Activated CD8-positive, alpha-beta T cell treated with anti-CD3 and anti-CD28 coated beads for 36 hours (primary cell): ENCODE results near the gene GNG7. TPM values are rescaled to one million over a fixed set of nuclear protein-coding genes. Genes with fewer than 3 reads are reported as not detected.
A peak's percentile ranks its signal among the peaks of the same experiment; 100 is the strongest.
"Not testable (repeated sequence)": the region's sequence is repeated elsewhere in the genome, so short reads cannot be mapped to it uniquely, and the experiment has no call there.

Experiments used
- ATAC-seq: fragments of 200-7000 bp; cut with Tn5 transposase; one replicate; pipeline ENCODE4 v1.10.0; 2021; ENCODE audit warnings: mild to moderate bottlenecking, moderate library complexity
- CTCF ChIA-PET: fragments of 350-600 bp; sonication (Branson Sonifier 250); formaldehyde crosslinking; loops from one replicate; lab custom pipeline; 2021; ENCODE audit warnings: antibody characterized with exemption; lab: Charles Lee
- POLR2A ChIA-PET: fragments of 350-600 bp; sonication (Branson Sonifier 250); formaldehyde crosslinking; loops from one replicate; lab custom pipeline; 2021; ENCODE audit warnings: antibody characterized with exemption; lab: Charles Lee
- DNase-seq: peaks from one replicate; pipeline ENCODE4 v3.0.0-alpha.2; 2020
- H3K27ac Mint-ChIP-seq: one replicate; pipeline ENCODE4 v1.8.0; 2021; ENCODE audit warnings: mild to moderate bottlenecking, mixed read lengths
- H3K27me3 Mint-ChIP-seq: one replicate; pipeline ENCODE4 v1.8.0; 2021; ENCODE audit warnings: mixed read lengths
- H3K36me3 Mint-ChIP-seq: one replicate; pipeline ENCODE4 v1.8.0; 2021; ENCODE audit warnings: low read depth, mixed read lengths
- H3K4me1 Mint-ChIP-seq: one replicate; pipeline ENCODE4 v1.8.0; 2021; ENCODE audit warnings: low read depth, mixed read lengths
- H3K4me3 Mint-ChIP-seq: one replicate; pipeline ENCODE4 v1.8.0; 2021; ENCODE audit warnings: mild to moderate bottlenecking, moderate library complexity, mixed read lengths
- H3K9me3 Mint-ChIP-seq: one replicate; pipeline ENCODE4 v1.8.0; 2021; ENCODE audit warnings: mixed read lengths
- CTCF ChIP-seq: fragments of 200-600 bp; IDR thresholded peaks from one replicate; pipeline ENCODE4 v1.8.0; 2022; ENCODE audit warnings: antibody characterized with exemption, mild to moderate bottlenecking
- intact Hi-C: fragments of 100-400 bp; cut with micrococcal nuclease; formaldehyde crosslinking; loops from one replicate; pipeline ENCODE4 v1.10.0; 2022
- total RNA-seq, 2 experiments: library from RNA; stranded (reverse); gene quantifications; one replicate each; pipeline ENCODE4 v1.2.3, GENCODE V29; 2021

Gene GNG7
- total RNA-seq, 2 experiments from 2014 or later = 0.27 to 0.32 TPM

- DNase-seq (no peak), ATAC-seq (no peak)
- Mint-ChIP-seq H3K27ac (no peak overlapping the region), H3K4me3 (no peak overlapping the region), H3K4me1 (no peaks in the 10 kb centered on the region), H3K36me3 (no peaks in the 10 kb centered on the region), H3K27me3 (peaks cover 3% of the 10 kb centered on the region), H3K9me3 (peaks cover 9% of the 10 kb centered on the region)
- ChIA-PET CTCF (interaction anchor here (0.6 to 1.3 kb wide), 3 partner anchors 34 to 110 kb away, joined by 3 to 5 read pairs (median 3); no protein-coding TSS in a partner anchor), POLR2A (no interaction called here)
- intact Hi-C loops = no loop called here
- no peak for TF ChIP-seq CTCF
Observed at GRCh38 chr19:2584002-2584401, 118.5 kb downstream of the GNG7 start.

- no peak for ATAC-seq
- CTCF ChIA-PET = interaction anchor here (1.0 to 4.7 kb wide), 5 partner anchors 21 to 109 kb away, joined by 3 to 40 read pairs (median 6); partner anchors contain the start of gene GADD45B
- TF ChIP-seq CTCF = no peak
- Mint-ChIP-seq H3K4me1 (no peaks in the 10 kb centered on the region), H3K27ac (no peak overlapping the region), H3K27me3 (peaks cover 6% of the 10 kb centered on the region), H3K36me3 (no peaks in the 10 kb centered on the region), H3K4me3 (no peak overlapping the region), H3K9me3 (peaks cover 9% of the 10 kb centered on the region)
- POLR2A ChIA-PET = no interaction called here
- intact Hi-C loops = no loop called here
- peak; percentile 17 for DNase-seq
Observed at GRCh38 chr19:2582984-2583956, 119.2 kb downstream of the GNG7 start.

GRCh38 chr19:2580396-2580795, 122.1 kb downstream of the GNG7 start:
- peaks cover 12% of the 10 kb centered on the region for H3K27me3 Mint-ChIP-seq
- intact Hi-C loops, H3K4me3 Mint-ChIP-seq, H3K9me3 Mint-ChIP-seq, H3K36me3 Mint-ChIP-seq, ATAC-seq, H3K4me1 Mint-ChIP-seq, DNase-seq, H3K27ac Mint-ChIP-seq: not testable (repeated sequence)
- ChIA-PET CTCF (interaction anchor here (0.9 to 4.7 kb wide), 13 partner anchors 8 to 108 kb away, joined by 3 to 40 read pairs (median 6); partner anchors contain the start of gene GADD45B), POLR2A (interaction anchor here (0.9 to 2.5 kb wide), 2 partner anchors 96 to 103 kb away, joined by 3 to 25 read pairs; partner anchors contain the start of gene GADD45B)

- H3K27me3 Mint-ChIP-seq = peaks cover 12% of the 10 kb centered on the region
- peak overlapping the region; percentile 32 for H3K4me3 Mint-ChIP-seq
- peak; percentile 44 for TF ChIP-seq CTCF
- no peak overlapping the region for H3K27ac Mint-ChIP-seq
- H3K4me1 Mint-ChIP-seq = no peaks in the 10 kb centered on the region
- no peaks in the 10 kb centered on the region for H3K36me3 Mint-ChIP-seq
- no peak for ATAC-seq
- CTCF ChIA-PET = interaction anchor here (0.7 to 4.7 kb wide), 16 partner anchors 9 to 107 kb away, joined by 3 to 40 read pairs (median 4); partner anchors contain the start of gene GADD45B
- intact Hi-C loops = no loop called here
- no peak for DNase-seq
- POLR2A ChIA-PET = interaction anchor here (0.7 to 2.5 kb wide), 4 partner anchors 18 to 103 kb away, joined by 3 to 25 read pairs (median 3); partner anchors contain the start of gene GADD45B
- H3K9me3 Mint-ChIP-seq = peaks cover 10% of the 10 kb centered on the region
Observed at GRCh38 chr19:2579678-2580280, 122.7 kb downstream of the GNG7 start.
